NK-92 treated with Interleukin-12 subunit alpha and Interleukin-12 subunit beta, amount 100 ng/mL, for 24 hours (cell line): ENCODE measurements around the gene ITPR1.

ENCODE experiments used
- DNase-seq: peaks from one replicate; lab custom pipeline; 2025; lab: John Stamatoyannopoulos, UW

ITPR1 gene

GRCh38 chr3:4491855-4492207 is 1.3 kb upstream of the ITPR1 start:
- no peak for DNase-seq

- DNase-seq: no peak
Observed at GRCh38 chr3:4492208-4493013, 737 bp upstream of the ITPR1 start.

- DNase-seq: no peak
Observed at GRCh38 chr3:4493941-4494894, 1.1 kb downstream of the ITPR1 start.

GRCh38 chr3:4494895-4495264 is 1.7 kb downstream of the ITPR1 start:
- DNase-seq: no peak

- DNase-seq: no peak
Observed at GRCh38 chr3:4495294-4496086, 2.3 kb downstream of the ITPR1 start.

GRCh38 chr3:4496087-4496452 is 2.9 kb downstream of the ITPR1 start:
- no peak for DNase-seq

GRCh38 chr3:4497005-4497692 is 4.0 kb downstream of the ITPR1 start:
- no peak for DNase-seq

- no peak for DNase-seq
Observed at GRCh38 chr3:4497843-4498324, 4.7 kb downstream of the ITPR1 start.

- no peak for DNase-seq
Observed at GRCh38 chr3:4498446-4498845, 5.3 kb downstream of the ITPR1 start.

- DNase-seq: no peak
Observed at GRCh38 chr3:4501437-4501836, 8.3 kb downstream of the ITPR1 start.

- no peak for DNase-seq
Observed at GRCh38 chr3:4501927-4502326, 8.8 kb downstream of the ITPR1 start.

- no peak for DNase-seq
Observed at GRCh38 chr3:4503050-4503449, 9.9 kb downstream of the ITPR1 start.

- no peak for DNase-seq
Observed at GRCh38 chr3:4504340-4505261, 11.5 kb downstream of the ITPR1 start.

- DNase-seq: no peak
Observed at GRCh38 chr3:4505688-4506558, 12.8 kb downstream of the ITPR1 start.

- DNase-seq: no peak
Observed at GRCh38 chr3:4506559-4507023, 13.4 kb downstream of the ITPR1 start.

GRCh38 chr3:4507024-4507596 is 14.0 kb downstream of the ITPR1 start:
- peak; percentile 6 for DNase-seq

- DNase-seq: no peak
Observed at GRCh38 chr3:4508048-4508981, 15.2 kb downstream of the ITPR1 start.

GRCh38 chr3:4509043-4509442 is 15.9 kb downstream of the ITPR1 start:
- no peak for DNase-seq
